ENCODE measurements around the gene CPNE2.
A peak's percentile ranks its signal among the peaks of the same experiment; 100 is the strongest.

CPNE2 gene

DNA sequence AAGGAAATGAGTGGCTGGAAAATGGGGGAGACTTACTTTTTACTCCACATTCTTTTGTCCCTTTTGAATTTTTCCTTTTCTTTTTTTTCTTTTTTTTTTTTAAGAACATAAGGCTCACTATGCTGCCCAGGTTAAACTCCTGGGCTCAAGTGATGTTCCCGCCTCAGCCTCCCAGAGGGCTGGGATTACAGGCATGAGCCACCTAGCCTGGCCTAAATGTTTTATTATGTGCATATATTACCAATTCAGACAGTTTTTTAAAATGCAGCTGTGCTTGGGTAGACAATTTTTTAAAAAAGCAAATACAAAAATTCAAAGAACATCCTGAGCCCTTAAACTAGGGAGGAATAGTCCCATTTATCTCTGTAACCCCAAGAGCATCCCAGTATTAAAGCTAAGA lies 65.2 kb downstream of the CPNE2 start:
- no peak overlapping the region for H3K27ac Mint-ChIP-seq
- no peak overlapping the region for H3K4me3 Mint-ChIP-seq
- ATAC-seq (replicated peaks) = no peak

DNA sequence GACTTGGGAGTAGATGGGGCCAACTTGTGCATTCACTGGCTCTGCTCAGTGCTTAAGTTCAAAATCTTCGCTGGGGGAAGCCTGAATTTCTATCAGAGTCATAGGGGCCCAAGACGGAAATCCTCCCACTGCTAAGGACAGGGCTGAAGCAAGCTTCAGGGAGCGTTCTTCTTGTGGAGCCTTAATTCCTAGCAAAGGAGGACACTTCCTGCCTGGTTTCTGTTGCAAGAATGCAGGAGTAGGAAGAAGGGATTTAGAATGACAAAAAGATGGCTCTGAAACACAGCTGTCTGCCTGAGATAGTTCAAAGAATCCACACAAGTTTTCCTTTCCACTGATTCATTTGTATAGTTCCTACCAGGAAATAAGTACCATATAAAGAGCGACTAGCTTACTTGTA lies 67.1 kb downstream of the CPNE2 start:
- Mint-ChIP-seq H3K27me3 (no peaks in the 10 kb centered on the region), H3K9me3 (no peaks in the 10 kb centered on the region), H3K36me3 (peaks cover 41 to 61% of the 10 kb centered on the region in 2 donors), H3K4me1 (no peaks in the 10 kb centered on the region), H3K4me3 (no peak overlapping the region), H3K27ac (no peak overlapping the region)
- ATAC-seq (replicated peaks) (no peak), DNase-seq (no peak)

More for the DNA sequence above, 65.2 kb downstream of the CPNE2 start:
- peaks cover 50 to 67% of the 10 kb centered on the region in 2 donors for H3K36me3 Mint-ChIP-seq
- H3K27me3 Mint-ChIP-seq = no peaks in the 10 kb centered on the region
- no peaks in the 10 kb centered on the region for H3K9me3 Mint-ChIP-seq
- DNase-seq = no peak
- H3K4me1 Mint-ChIP-seq = no peaks in the 10 kb centered on the region

DNA sequence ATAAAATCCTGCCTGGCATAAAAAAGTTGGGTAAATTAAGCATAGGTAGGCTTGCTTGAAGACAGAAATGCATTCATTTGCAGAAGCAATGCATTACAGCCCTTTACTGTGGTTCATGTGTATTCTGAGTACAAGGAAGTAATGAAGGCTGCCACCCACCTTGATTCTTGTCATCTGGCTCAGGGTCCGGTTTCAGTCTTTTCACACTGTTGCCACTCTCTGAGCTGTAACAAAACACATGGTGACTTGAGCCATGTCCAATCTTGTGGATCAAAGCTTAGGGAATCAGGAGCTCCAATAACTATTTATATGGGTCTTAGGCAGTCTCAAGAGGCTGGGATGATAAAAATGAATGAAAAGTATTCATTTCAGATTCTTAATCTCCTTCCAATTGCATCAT lies 71.5 kb downstream of the CPNE2 start:
- H3K4me3 Mint-ChIP-seq = no peak overlapping the region
- H3K27ac Mint-ChIP-seq = no peak overlapping the region
- no peak for DNase-seq
- peaks cover 35 to 38% of the 10 kb centered on the region in 2 donors for H3K36me3 Mint-ChIP-seq
- H3K4me1 Mint-ChIP-seq = peaks cover 15 to 20% of the 10 kb centered on the region in 2 donors
- no peak for ATAC-seq (replicated peaks)
- no peaks in the 10 kb centered on the region for H3K9me3 Mint-ChIP-seq
- H3K27me3 Mint-ChIP-seq = no peaks in the 10 kb centered on the region

DNA sequence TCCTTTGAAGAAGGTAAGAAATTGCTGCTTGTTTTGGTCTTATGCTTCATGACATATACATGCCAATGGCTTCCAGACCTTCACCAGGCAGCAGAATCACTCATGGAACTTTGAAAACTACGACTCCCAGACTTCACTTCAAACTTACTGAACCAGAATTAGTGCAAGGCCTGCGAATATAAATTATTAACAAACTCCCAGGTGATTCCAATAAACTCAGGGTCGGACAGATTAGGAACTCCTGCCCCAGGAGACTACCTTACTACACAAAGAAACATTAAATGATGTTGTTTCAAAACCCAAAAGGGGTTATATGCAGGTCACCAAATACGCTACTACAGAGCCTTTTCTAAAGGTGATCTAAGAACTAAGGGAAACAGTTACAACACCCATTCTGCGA lies 73.1 kb downstream of the CPNE2 start:
- H3K4me3 Mint-ChIP-seq = no peak overlapping the region
- ATAC-seq (replicated peaks) (no peak), DNase-seq (no peak)
- H3K27me3 Mint-ChIP-seq = no peaks in the 10 kb centered on the region
- no peak overlapping the region for H3K27ac Mint-ChIP-seq
- H3K9me3 Mint-ChIP-seq = no peaks in the 10 kb centered on the region
- H3K4me1 Mint-ChIP-seq = peaks cover 15 to 20% of the 10 kb centered on the region in 2 donors
- peaks cover 31 to 32% of the 10 kb centered on the region in 2 donors for H3K36me3 Mint-ChIP-seq

DNA sequence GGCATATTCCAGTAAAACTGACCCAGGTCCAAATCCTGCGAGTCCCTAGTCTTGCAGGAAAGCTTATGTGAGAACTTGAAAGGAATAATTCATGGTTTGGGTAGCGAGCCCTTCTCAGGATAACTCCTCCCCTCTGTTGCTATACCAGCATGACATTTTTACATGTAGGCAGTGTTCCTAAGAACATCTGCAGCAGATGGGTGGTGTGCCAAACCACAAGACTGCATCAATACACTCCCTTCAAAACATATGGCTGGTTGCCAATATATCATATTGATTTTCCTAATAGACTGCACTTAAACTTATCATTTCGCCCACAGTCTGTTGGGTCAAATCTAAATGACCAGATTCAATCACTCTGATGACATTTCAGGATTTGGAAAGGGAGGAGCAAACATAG lies 73.6 kb downstream of the CPNE2 start:
- Mint-ChIP-seq H3K9me3 (no peaks in the 10 kb centered on the region), H3K27ac (no peak overlapping the region), H3K4me3 (no peak overlapping the region), H3K4me1 (peaks cover 15 to 20% of the 10 kb centered on the region in 2 donors), H3K27me3 (no peaks in the 10 kb centered on the region), H3K36me3 (peaks cover 33 to 36% of the 10 kb centered on the region in 2 donors)
- ATAC-seq (replicated peaks) (no peak), DNase-seq (no peak)

DNA sequence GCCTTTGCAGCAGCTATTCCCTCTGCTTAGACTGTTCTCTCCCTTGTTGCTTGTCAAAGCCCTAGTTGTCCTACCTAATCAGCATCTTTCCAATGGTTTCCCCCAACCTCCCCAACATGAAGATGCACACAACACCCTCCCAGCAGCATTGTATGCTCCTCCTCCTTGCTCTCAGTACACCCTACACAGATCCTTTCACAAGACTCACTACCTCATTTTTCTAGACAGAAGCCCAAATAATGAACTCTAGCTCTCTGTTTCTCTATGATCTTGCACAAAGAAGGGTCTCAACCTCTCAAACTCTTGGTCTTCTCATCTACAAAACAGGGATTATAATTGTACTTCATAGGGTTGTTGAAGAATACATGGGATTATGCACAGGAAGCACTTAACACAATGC lies 74.1 kb downstream of the CPNE2 start:
- Mint-ChIP-seq H3K4me1 (peaks cover 15 to 20% of the 10 kb centered on the region in 2 donors), H3K9me3 (no peaks in the 10 kb centered on the region), H3K36me3 (peaks cover 36 to 41% of the 10 kb centered on the region in 2 donors), H3K4me3 (peak overlapping the region in 1 of 2 donors; percentile 14), H3K27me3 (no peaks in the 10 kb centered on the region), H3K27ac (no peak overlapping the region)
- no peak for DNase-seq
- peak in 1 of 2 donors; percentile 13 for ATAC-seq (replicated peaks)

DNA sequence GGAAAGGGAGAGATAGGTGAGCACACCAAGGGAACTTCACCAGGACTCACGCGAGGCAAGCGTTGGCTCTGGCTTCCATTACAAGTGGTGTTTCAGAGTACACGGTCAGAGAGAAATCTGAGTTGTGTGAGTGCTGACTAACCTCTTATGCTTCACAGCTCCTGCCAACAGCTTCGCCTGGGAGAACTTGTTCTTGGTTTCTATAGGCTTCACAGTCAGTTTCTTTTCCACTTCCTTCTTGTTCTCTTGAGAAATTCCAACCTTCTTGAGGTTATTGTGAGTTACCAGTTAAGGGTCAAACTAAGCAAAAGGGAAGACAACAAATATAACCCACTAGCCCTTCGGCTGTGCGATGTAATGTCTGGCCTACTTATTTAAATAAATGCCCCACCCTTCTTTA lies 74.6 kb downstream of the CPNE2 start:
- Mint-ChIP-seq H3K9me3 (no peaks in the 10 kb centered on the region), H3K36me3 (peaks cover 40 to 43% of the 10 kb centered on the region in 2 donors), H3K27ac (no peak overlapping the region), H3K4me3 (no peak overlapping the region), H3K4me1 (peaks cover 15 to 20% of the 10 kb centered on the region in 2 donors), H3K27me3 (no peaks in the 10 kb centered on the region)
- DNase-seq (no peak), ATAC-seq (replicated peaks) (peak; percentile 81 to 83)

DNA sequence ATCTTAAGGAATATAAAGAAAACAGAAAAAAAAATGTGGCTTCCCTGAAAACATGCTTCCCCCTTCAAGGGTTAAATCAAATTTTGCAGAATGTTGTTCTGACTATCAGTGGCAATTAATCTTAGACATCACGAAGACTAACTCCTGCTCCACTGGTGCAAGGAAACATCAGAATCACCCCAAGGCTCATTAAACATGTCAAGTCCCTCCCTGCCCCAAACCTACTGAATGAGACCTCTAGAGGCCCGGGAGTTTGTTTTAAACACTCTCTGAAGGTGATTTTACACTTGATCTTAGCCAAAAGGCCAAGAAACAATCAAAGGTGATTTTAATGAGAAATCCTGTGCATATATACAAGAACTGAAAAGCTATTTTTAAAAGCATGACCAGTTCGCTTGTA lies 75.2 kb downstream of the CPNE2 start:
- H3K4me3 Mint-ChIP-seq = no peak overlapping the region
- no peaks in the 10 kb centered on the region for H3K9me3 Mint-ChIP-seq
- no peaks in the 10 kb centered on the region for H3K27me3 Mint-ChIP-seq
- DNase-seq = no peak
- peaks cover 40 to 43% of the 10 kb centered on the region in 2 donors for H3K36me3 Mint-ChIP-seq
- peaks cover 15 to 20% of the 10 kb centered on the region in 2 donors for H3K4me1 Mint-ChIP-seq
- peak; percentile 31 to 32 for ATAC-seq (replicated peaks)
- H3K27ac Mint-ChIP-seq = no peak overlapping the region

DNA sequence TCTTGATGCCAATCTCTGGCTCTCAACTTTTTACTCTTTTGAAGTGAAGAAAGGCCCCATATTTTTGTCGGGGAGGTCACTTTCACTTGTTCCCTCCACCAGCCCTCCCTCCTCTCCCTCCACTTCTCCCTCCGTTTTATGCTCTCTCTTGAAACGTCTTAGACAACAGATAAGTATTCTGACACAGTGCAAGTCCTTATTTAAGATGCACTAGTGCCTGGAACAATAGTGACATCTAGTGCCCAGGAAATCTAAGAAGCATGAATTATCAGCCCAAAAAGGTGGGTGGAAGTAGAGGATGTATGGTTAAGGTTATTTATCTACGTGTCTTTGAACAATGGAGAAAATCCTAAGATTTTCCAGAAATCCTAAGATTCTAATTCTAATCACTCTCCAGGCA lies 75.6 kb downstream of the CPNE2 start:
- Mint-ChIP-seq H3K4me1 (peaks cover 15 to 20% of the 10 kb centered on the region in 2 donors), H3K4me3 (no peak overlapping the region), H3K36me3 (peaks cover 42 to 47% of the 10 kb centered on the region in 2 donors), H3K27me3 (no peaks in the 10 kb centered on the region), H3K27ac (no peak overlapping the region), H3K9me3 (no peaks in the 10 kb centered on the region)
- DNase-seq = no peak
- peak; percentile 72 to 80 for ATAC-seq (replicated peaks)

DNA sequence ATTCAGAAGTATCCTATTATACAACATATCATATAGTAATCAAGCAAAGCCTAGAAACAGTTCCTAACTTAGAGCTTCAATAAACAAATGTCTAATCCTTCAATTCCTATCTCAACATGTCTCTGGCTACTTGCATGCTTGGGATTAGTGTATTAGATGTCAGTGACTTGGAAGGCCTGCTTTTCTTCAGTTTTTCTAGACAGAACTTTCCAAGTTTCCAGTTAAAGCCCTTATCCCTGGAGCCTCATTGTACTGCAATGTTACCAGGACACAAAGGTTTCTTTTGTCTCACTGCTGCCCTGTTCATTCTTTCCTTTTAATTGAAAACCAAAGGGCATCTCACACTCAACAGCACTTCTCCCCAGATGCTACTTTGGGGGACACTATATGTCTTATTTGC lies 76.9 kb downstream of the CPNE2 start:
- H3K9me3 Mint-ChIP-seq = no peaks in the 10 kb centered on the region
- no peak for ATAC-seq (replicated peaks)
- H3K4me3 Mint-ChIP-seq = no peak overlapping the region
- no peak overlapping the region for H3K27ac Mint-ChIP-seq
- no peaks in the 10 kb centered on the region for H3K27me3 Mint-ChIP-seq
- H3K4me1 Mint-ChIP-seq = peaks cover 15 to 20% of the 10 kb centered on the region in 2 donors
- peaks cover 42 to 43% of the 10 kb centered on the region in 2 donors for H3K36me3 Mint-ChIP-seq
- no peak for DNase-seq

DNA sequence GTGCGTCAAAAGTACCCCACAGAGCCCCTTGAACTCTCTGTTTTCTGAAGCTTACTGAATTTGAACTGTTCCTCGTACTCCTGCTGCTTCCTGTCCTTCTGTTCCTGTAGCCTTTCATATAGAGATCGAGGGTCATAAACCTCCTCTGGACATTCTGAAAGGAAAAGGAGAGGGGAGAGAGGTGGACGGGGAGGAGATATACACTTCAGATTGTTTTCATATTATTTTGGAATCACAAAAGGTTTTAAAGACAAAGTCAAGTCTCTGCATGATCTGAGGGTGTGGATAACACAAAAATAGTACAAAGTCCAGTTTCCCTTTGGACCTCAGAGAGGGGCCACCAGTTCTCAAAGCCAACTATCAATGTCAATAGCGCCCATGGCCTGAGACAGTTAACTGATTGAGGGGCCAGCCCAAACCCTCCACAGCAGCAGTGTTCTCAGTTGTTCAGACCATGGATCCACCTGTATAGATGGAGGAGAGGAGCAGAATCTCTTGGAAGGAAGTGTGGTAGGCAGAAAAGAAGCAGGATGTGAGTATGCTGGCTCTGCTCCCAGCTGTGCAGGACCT lies 80.4 kb downstream of the CPNE2 start:
- DNase-seq (no peak), ATAC-seq (replicated peaks) (no peak)
- peaks cover 2 to 18% of the 10 kb centered on the region in 2 donors for H3K4me1 Mint-ChIP-seq
- peaks cover 30 to 36% of the 10 kb centered on the region in 2 donors for H3K36me3 Mint-ChIP-seq
- H3K27ac Mint-ChIP-seq = peak overlapping the region; percentile 65
- H3K4me3 Mint-ChIP-seq = no peak overlapping the region
- no peaks in the 10 kb centered on the region for H3K27me3 Mint-ChIP-seq
- H3K9me3 Mint-ChIP-seq = no peaks in the 10 kb centered on the region

DNA sequence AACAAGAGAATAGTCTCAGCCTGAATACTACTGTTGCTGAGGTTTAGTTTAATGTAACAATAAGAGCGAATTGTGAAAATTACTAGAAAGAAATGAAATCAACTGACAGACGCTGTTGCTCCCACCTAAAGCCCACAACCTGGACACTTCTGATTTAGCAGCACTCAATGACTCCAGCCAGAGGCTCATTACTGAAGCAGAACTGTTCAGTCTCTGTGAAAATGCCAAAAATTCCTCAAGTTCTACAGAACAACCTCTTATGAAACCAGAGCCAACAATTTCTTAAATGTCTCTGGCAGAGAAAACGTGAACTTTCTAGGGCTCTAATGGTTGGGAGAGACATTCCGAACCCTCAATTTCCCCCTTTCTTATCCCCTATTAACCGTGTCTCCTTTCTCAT lies 83.5 kb downstream of the CPNE2 start:
- Mint-ChIP-seq H3K9me3 (no peaks in the 10 kb centered on the region), H3K27me3 (no peaks in the 10 kb centered on the region), H3K36me3 (peaks cover 24 to 25% of the 10 kb centered on the region in 2 donors), H3K4me3 (no peak overlapping the region), H3K27ac (no peak overlapping the region), H3K4me1 (peaks cover 0 to 16% of the 10 kb centered on the region in 2 donors)
- DNase-seq = no peak
- no peak for ATAC-seq (replicated peaks)

DNA sequence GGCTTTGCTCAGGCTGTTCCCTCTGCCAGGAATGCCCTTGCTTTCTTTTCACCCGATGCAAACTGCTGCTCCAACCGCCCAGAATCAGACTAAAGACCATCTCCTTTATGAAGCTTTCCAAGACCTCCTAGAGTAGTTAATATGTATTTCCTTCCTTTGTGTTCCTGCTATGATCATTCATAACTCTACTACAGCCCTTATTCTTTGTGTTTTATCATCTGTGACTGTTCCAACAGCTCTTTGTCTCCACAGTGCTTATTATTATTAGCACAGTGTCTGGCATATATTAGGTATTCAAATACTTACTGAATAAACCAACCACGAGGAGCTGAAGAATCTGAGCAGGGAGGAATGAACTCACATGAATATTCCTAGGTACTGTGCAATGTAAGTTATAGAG lies 85.8 kb downstream of the CPNE2 start:
- H3K4me3 Mint-ChIP-seq = no peak overlapping the region
- ATAC-seq (replicated peaks) = no peak
- H3K27me3 Mint-ChIP-seq = no peaks in the 10 kb centered on the region
- H3K9me3 Mint-ChIP-seq = no peaks in the 10 kb centered on the region
- peaks cover 8 to 9% of the 10 kb centered on the region in 2 donors for H3K36me3 Mint-ChIP-seq
- no peak overlapping the region for H3K27ac Mint-ChIP-seq
- no peak for DNase-seq
- H3K4me1 Mint-ChIP-seq = peaks cover 4 to 21% of the 10 kb centered on the region in 2 donors

DNA sequence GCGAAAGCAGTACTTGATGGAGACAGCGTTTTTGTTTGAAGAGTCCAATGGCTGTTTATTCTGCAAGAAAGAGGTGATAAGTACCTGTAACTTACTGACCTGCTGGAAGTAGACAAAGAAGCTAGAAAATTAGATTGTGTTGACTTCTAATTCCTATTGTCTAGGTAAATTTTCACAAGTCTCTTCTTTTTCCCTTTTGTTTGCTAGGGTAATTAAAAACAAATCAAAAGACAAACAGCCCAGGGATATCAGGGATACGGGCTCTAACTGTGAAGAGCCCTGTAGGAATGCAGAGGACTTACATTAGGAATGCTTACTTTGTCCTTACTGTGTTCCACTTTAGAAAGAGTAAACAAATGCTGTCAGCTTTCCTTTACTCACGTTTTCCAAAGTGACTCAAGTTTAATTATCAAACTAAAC lies 86.4 kb downstream of the CPNE2 start:
- Mint-ChIP-seq H3K27me3 (no peaks in the 10 kb centered on the region), H3K4me1 (peaks cover 6 to 27% of the 10 kb centered on the region in 2 donors), H3K27ac (no peak overlapping the region), H3K9me3 (no peaks in the 10 kb centered on the region), H3K36me3 (peaks cover 4 to 8% of the 10 kb centered on the region in 2 donors), H3K4me3 (no peak overlapping the region)
- no peak for ATAC-seq (replicated peaks)
- no peak for DNase-seq

DNA sequence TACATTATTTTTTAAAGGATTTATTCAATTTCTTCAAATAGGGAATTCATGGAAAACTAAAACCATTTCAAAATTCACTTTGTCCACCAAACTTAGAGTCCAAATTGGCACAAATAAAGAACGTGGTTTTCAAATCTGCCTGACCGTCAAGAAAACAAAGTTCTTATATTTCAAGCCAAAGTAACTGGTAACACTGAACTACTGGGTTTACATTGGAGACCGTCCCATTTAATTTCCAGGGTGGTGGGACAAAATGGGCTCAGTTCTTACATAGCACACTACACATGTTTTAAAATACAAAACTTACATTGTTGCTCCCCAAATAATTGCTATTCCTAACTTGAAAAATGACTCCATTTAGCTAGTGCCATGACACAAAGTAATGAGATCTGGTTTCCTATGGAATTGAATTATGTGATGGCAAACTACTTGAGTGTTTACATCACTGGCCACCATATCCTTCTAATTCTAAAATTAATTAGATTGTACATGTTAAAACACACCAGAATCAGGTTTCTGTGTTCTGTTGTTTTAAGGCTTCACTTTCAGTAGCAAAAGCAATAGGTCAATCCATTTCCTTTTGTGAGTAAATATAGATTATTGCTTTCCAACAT lies 86.9 kb downstream of the CPNE2 start:
- H3K4me3 Mint-ChIP-seq = no peak overlapping the region
- peaks cover 8 to 32% of the 10 kb centered on the region in 2 donors for H3K4me1 Mint-ChIP-seq
- H3K9me3 Mint-ChIP-seq = no peaks in the 10 kb centered on the region
- no peak overlapping the region for H3K27ac Mint-ChIP-seq
- peaks cover 3 to 8% of the 10 kb centered on the region in 2 donors for H3K36me3 Mint-ChIP-seq
- no peak for DNase-seq
- H3K27me3 Mint-ChIP-seq = no peaks in the 10 kb centered on the region
- no peak for ATAC-seq (replicated peaks)

All from stimulated activated naive B cell treated with anti-CD40 and anti-IgM and Interleukin-4, amounts not matched to agents 10 μg/mL and 1 μg/mL and 100 μg/mL, for 72 hours (primary cell).